WI38 (cell line): ENCODE results near the gene KRTAP5-10.
"Not testable (repeated sequence)": the region's sequence is repeated elsewhere in the genome, so short reads cannot be mapped to it uniquely, and the experiment has no call there.

ENCODE experiments used
- H3K4me3 ChIP-seq: 2 replicates; pipeline ENCODE4 v1.5.1; 2011; ENCODE audit warnings: low read depth, mild to moderate bottlenecking, control low read depth, low read length
- TF ChIP-seq, protein P1 (sequence below): IDR thresholded peaks from 2 replicates; pipeline ENCODE4 v1.5.1; 2012; ENCODE audit warnings: low read depth, mild to moderate bottlenecking, control low read depth, low read length

Gene KRTAP5-10

DNA sequence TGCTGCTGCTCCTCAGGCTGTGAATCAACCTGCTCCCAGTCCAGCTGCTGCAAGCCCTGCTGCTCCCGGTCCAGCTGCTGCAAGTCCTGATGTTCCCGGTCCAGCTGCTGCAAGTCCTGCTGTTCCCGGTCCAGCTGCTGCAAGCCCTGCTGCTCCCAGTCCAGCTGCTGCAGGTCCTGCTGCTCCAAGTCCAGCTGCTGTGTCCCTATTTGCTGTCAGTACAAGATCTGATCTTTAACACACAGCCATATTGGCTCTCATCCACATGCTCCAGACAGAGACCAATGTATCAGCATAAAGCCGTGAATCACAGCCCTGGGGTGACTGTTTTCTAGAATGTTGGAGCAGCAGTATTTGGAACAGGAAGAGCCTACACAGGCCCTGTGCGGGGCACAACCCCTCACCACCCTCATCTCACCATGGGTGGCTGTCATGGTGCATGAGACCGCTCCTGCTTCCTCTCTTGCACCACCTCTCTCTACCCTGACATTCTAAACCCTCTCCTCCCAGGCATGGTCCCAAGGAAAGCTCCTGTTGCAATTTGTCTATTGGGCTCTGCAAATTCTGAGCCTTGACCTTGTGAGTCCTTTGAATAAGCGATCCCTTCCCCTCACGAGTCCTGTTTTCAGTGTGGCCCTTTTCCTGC lies 3.5 kb downstream of the KRTAP5-10 start:
- H3K4me3 ChIP-seq, result no peak overlapping the region

DNA sequence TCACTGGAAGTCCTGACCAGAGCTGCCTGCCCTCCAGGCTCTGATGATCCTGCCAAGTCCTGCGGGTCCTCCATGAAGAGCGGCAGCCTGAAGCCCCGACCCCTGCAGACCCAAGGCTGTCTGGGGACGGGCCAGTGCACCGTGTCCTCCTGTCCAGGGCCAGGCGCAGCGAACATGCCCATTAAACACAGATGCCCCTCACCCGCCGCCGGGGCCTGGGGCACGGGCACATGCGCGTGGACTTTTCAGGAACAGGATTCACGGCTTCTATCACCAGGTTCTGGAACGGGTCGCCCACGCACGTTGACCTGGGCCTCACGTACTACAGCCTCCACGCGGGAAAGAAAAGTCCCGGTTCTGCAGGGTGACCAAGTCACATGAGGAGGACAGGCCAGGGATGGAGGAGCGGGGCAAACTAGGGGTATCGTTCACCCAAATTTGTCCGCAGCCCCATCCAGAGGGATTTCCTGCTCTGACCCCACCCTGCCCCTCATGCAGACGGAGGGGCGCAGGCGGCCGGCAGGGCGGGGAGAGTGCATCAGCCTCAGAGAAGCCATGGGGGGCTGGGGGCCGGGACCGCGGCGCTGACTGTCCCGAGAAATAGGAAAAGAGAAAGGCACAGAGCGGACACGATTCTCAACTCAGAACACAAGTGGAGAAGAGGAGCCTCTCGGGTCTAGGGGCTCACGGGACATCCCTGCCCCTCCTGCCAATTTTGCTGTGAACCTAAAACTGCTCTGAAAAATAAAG lies 5.9 kb downstream of the KRTAP5-10 start:
- not testable (repeated sequence) for H3K4me3 ChIP-seq

More for the DNA sequence above, 3.5 kb downstream of the KRTAP5-10 start:
- TF ChIP-seq, protein P1, sequence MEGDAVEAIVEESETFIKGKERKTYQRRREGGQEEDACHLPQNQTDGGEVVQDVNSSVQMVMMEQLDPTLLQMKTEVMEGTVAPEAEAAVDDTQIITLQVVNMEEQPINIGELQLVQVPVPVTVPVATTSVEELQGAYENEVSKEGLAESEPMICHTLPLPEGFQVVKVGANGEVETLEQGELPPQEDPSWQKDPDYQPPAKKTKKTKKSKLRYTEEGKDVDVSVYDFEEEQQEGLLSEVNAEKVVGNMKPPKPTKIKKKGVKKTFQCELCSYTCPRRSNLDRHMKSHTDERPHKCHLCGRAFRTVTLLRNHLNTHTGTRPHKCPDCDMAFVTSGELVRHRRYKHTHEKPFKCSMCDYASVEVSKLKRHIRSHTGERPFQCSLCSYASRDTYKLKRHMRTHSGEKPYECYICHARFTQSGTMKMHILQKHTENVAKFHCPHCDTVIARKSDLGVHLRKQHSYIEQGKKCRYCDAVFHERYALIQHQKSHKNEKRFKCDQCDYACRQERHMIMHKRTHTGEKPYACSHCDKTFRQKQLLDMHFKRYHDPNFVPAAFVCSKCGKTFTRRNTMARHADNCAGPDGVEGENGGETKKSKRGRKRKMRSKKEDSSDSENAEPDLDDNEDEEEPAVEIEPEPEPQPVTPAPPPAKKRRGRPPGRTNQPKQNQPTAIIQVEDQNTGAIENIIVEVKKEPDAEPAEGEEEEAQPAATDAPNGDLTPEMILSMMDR, result no peak

DNA sequence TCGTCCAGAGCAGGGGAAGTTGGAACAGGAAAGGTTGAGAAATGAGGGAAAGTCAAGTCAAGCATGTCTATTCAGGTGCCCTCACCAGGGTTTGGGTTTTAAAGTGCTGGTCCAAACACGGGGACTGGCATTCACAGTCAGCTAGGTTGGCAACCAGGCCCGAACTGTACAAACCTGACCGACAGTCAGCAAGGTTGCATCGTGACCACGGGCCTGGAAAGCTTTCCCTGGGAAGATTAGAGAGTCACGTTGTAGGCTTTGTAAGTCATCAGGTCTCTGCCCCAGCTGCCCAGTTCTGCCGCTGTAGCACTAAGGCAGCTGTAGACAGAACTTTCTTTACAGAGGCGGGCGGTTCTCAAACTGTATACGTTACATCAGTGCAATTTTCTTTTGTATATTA lies 7.4 kb downstream of the KRTAP5-10 start:
- no peak overlapping the region for H3K4me3 ChIP-seq
- TF ChIP-seq, protein P1, result no peak

DNA sequence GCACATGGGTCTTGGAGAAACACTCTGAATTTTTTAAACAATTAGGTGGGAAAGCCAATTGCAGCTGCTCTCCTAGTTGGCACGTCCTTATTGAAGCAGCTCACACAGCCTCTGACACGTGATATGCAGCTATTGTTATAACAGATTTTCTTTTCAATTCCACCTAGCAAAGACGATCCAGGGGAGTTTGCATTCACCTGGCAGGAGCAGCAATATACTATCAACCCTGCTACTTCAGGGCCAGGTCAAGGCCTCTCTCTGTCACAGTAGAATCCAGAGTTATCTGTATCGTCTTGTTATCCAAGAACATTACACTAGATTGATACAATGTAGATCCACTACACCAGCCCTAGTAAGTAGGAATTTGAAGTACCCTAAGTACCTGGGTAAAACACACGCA lies 9.1 kb downstream of the KRTAP5-10 start:
- H3K4me3 ChIP-seq, result no peak overlapping the region
- TF ChIP-seq, protein P1, result no peak

DNA sequence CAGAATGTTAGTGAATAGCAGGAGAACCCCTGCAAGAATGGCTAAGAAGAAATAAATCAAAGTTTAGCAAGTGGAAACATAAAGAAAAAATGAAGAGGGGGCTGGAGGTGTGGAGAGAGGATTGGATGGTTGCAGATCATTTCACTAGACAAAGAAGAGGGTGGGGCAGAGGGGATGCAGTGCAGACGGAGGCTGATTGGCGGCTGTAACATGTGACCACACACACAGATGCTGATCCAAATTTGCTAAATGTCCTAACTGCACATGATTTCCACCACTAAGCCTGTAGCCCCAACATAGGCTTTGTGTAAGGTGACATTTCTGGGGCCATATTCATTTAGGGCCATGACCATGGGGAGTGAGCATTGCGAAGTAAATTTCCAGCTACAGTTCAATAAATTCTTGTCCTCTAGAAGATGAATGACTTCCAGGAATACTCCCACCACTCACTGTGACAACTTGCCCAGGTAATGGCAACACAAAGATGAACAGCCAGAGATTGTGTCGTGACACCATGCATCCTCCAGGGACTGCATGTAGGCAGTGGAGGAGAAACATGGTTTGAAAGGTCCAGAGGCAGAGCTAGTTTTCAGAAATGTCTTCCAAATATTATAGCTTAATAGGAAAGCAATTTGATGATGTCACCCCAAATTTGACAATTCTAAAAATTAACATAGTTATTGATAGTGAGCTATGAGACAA lies 10.5 kb downstream of the KRTAP5-10 start:
- H3K4me3 ChIP-seq, result no peak overlapping the region
- TF ChIP-seq, protein P1, result no peak

DNA sequence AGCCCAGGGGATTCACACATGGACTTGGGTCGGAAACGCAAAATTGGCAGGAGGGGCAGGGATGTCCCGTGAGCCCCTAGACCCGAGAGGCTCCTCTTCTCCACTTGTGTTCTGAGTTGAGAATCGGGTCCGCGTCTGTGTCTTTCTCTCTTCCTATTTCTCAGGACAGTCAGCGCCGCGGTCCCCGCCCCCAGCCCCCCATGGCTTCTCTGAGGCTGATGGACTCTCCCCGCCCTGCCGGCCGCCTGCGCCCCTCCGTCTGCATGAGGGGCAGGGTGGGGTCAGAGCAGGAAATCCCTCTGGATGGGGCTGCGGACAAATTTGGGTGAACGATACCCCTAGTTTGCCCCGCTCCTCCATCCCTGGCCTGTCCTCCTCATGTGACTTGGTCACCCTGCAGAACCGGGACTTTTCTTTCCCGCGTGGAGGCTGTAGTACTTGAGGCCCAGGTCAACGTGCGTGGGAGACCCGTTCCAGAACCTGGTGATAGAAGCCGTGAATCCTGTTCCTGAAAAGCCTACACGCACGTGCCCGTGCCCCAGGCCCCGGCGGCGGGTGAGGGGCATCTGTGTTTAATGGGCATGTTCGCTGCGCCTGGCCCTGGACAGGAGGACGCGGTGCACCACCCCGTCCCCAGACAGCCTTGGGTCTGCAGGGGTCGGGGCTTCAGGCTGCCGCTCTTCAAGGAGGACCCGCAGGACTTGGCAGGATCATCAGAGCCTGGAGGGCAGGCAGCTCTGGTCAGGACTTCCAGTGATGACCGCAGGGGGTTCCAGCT lies 11.5 kb downstream of the KRTAP5-10 start:
- H3K4me3 ChIP-seq, result not testable (repeated sequence)

DNA sequence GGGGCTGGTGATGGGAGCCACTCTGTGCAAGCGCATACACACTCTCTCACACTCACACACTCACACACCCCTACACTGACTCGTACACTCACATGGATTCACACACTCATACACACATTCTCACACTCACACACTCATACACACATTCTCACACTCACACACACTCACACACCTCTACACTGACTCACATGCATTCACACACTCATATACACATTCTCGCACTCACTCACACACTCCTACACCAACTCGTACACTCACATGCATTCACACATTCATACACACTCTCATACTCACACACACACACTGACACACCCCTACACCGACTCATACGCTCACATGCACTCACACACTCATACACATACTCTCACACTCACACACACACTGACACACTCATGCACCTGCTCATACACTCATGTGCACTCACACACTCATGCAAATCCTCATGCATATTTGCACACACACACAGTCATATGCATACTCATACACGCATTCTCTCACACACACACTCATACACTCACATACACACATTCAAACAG lies 12.2 kb downstream of the KRTAP5-10 start:
- TF ChIP-seq, protein P1, result no peak
- no peak overlapping the region for H3K4me3 ChIP-seq

DNA sequence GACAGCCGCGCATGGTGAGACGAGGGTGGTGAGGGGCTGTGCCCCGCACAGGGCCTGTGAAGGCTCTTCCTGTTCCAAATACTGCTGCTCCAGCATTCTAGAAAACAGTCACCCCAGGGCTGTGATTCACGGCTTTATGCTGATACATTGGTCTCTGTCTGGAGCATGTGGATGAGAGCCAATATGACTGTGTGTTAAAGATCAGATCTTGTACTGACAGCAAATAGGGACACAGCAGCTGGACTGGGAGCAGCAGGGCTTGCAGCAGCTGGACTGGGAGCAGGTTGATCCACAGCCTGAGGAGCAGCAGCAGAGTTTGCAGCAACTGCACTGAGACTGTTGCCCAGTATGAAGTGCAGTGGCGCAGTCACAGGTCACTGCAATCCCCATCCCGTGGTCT lies 14.2 kb downstream of the KRTAP5-10 start:
- H3K4me3 ChIP-seq, result not testable (repeated sequence)
